ENCODE data around the gene PHF14. TPM values are rescaled to one million over a fixed set of nuclear protein-coding genes. Genes with fewer than 3 reads are reported as not detected.

Gene PHF14
- total RNA-seq, 1 donor from 2014 or later, result 23.2 TPM

DNA sequence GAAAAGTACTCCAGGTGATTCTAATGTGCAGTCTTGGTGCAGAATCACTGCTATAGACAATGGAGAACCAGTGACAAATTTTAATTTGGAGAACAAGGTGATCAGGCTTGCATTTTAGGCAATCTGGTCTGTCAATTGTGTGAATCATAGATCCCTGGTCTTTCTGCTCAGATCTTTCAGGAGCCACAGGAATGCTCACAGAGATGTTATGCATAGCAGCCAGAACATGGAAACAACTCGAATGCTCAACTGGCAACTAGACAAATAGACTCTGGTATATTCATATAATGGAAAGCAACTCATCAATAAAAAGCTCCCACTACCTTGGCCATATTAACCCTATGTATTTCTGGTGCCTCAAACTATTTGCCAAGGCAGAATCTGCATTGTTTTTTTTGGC, 209.1 kb downstream of the PHF14 start:
- TF ChIP-seq, protein P1, sequence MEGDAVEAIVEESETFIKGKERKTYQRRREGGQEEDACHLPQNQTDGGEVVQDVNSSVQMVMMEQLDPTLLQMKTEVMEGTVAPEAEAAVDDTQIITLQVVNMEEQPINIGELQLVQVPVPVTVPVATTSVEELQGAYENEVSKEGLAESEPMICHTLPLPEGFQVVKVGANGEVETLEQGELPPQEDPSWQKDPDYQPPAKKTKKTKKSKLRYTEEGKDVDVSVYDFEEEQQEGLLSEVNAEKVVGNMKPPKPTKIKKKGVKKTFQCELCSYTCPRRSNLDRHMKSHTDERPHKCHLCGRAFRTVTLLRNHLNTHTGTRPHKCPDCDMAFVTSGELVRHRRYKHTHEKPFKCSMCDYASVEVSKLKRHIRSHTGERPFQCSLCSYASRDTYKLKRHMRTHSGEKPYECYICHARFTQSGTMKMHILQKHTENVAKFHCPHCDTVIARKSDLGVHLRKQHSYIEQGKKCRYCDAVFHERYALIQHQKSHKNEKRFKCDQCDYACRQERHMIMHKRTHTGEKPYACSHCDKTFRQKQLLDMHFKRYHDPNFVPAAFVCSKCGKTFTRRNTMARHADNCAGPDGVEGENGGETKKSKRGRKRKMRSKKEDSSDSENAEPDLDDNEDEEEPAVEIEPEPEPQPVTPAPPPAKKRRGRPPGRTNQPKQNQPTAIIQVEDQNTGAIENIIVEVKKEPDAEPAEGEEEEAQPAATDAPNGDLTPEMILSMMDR (conservative IDR thresholded peaks at IDR 0.05; ENCODE audit: low read depth, low read length), result no peak
- no peak for DNase-seq (ENCODE audit: low read depth)

DNA sequence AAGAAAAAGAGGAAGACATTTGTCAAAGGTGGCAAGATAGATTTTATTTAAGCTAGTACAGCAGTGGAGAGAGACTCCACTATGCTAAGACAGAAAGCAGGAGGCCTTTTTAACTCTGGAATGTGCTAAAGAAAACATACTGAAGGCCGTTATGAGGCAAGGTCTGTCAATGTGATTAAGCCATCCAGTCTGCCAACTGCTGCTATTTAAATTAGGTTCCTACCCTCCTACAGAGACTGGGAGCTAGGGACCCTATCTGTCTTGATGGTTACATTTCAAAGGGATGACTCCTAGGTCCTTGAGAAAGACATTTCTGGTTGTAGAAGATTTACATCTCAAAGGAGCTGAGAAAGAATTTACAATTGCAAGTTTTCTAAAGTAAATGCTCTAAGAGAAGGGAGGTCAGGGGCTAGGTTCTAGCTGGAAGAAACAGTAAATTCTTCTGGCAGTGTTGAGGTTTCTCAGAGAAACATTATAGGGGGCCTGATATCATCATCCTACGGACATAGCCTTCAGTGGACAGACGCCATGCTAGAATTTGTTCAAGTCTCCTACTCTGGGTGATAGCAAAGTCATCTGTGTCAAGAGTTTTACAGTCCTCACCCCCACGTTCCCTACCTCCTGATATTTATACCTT, 211.6 kb downstream of the PHF14 start:
- TF ChIP-seq, protein P1 (conservative IDR thresholded peaks at IDR 0.05; ENCODE audit: low read depth, low read length), result no peak
- DNase-seq (ENCODE audit: low read depth), result no peak
- no peak overlapping the region for H3K4me3 ChIP-seq (ENCODE audit: low read depth, low read length)

More for the DNA sequence above, 209.1 kb downstream of the PHF14 start:
- no peak overlapping the region for H3K4me3 ChIP-seq (ENCODE audit: low read depth, low read length)

DNA sequence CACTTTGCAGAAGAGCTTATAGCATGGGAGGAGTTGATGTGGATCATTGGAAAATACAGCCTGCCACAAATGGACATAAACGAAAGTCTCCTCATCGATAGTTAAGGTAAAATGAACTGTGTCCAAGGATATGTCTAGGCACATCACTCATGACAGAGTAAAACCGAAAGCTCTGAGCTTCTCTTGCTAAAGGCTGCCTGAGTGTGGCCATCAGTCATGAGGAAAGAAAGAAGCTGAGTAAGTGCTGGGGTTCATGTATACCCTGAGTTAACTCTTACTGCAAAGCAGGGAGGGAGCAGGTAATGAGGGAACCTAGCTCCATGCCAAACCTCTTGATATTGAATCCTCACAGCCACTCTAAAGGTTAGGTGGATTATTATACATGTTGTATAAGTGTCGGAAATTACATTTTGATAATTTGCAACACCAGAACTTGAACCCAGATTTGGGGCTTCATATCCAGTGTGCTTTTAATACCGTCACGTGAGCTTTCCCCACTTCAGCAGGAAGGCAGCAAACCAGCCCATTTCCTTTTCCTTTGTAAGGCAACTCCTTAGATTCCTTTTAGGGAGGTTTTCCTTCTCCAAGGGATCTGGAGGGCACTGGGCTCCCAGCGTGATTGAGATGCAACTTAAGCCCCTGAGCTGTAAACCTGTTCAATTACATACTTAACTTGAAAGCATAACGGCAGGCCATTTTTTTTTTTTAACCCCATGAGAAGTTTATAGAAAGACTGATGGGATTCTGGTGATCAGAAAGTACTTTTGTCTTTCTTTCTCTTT, 215.0 kb downstream of the PHF14 start:
- no peak overlapping the region for H3K4me3 ChIP-seq (ENCODE audit: low read depth, low read length)
- TF ChIP-seq, protein P1 (conservative IDR thresholded peaks at IDR 0.05; ENCODE audit: low read depth, low read length), result no peak
- DNase-seq (ENCODE audit: low read depth), result no peak

DNA sequence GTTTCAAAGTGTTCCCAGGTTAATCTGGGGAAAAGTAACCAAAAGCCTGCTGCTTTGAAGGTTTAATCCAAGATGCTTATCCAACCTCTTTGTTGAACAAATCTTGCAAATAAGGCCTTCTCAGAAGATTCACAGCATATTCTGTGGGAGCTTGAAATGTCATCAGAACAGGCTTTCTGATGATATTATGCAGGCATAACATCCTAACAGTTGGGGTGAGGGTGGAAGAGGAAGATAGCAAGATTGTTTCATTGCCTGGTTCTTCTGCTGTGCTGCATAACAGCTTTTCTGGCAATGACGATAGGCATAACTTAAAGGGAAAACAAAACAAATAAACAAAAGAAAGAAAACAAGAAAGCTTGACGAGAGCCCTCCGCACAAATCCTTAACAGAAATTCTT, 217.4 kb downstream of the PHF14 start:
- no peak overlapping the region for H3K4me3 ChIP-seq (ENCODE audit: low read depth, low read length)
- TF ChIP-seq, protein P1 (conservative IDR thresholded peaks at IDR 0.05; ENCODE audit: low read depth, low read length), result no peak
- DNase-seq (ENCODE audit: low read depth), result no peak

DNA sequence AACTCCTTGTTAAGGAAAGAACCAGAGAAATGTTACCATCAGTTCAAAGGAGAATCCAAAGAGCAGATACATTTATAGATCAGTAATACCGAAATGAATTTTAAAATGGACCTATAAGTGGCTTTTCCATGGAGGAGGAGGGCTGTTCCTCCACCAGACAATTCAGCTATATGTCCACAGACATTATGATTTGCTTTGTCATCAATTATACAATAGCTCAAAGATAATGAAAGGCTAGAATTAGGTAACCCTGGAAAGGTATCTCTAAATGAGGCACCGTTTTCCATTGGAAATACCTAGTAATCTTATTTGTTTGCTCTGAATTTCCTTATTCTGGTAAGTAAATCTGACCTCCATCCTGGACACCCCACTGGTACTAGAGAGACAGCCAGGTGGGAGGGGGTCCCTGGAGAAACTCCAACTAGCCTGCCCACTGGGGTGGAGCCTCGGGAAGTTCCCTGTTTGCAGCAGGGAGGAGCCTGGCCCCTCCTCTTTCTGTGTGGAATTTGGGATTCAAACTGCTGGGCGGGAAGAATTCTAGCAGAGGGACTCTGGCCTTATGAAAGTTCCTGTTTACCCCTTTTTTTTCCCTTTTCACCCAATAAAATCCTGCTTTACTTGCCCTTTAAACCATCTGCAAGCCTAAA, 218.0 kb downstream of the PHF14 start:
- TF ChIP-seq, protein P1 (conservative IDR thresholded peaks at IDR 0.05; ENCODE audit: low read depth, low read length), result no peak
- DNase-seq (ENCODE audit: low read depth), result no peak

DNA sequence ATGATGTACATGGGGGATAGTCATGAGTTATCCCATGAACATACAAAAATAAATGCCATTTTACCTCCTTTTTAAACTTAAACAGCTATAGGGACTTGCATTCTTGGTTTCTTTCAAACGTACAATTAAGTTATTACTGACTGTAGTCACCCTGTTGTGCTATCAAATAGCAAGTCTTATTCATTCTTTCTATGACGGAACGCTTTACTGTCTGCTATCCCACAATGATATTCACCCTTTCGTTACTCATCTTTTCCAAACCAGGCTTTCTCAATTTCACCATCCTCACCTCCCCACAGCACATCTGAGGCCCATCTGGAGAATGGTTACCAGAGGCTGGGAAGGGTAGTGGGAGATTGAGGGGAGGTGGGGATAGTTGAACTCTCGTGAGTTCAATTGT, 218.8 kb downstream of the PHF14 start:
- H3K4me3 ChIP-seq (ENCODE audit: low read depth, low read length), result no peak overlapping the region
- DNase-seq (ENCODE audit: low read depth), result no peak
- TF ChIP-seq, protein P1 (conservative IDR thresholded peaks at IDR 0.05; ENCODE audit: low read depth, low read length), result no peak

More for the DNA sequence above, 218.0 kb downstream of the PHF14 start:
- H3K4me3 ChIP-seq (ENCODE audit: low read depth, low read length), result no peak overlapping the region

Measured in epithelial cell of proximal tubule (primary cell).